Suprapubic skin (tissue), 3 donors: Measurements from ENCODE around the gene CUBN.

Source experiments
- CTCF ChIP-seq, 2 donors: fragments of 200-600 bp in 1 of 2; fragments of 450-650 bp in 1 of 2; sonication (generic) in 1 of 2; IDR thresholded peaks; one replicate each; pipeline ENCODE4 v1.5.1; 2016 to 2019; ENCODE audit warnings: antibody characterized with exemption in 2 of 2, mild to moderate bottlenecking in 1 of 2, moderate library complexity in 1 of 2
- EP300 ChIP-seq: sonication (generic); formaldehyde crosslinking; IDR thresholded peaks from one replicate; pipeline ENCODE4 v1.6.1; 2017; ENCODE audit warnings: antibody characterized with exemption
- POLR2A ChIP-seq, 2 donors: fragments of 450-650 bp; IDR thresholded peaks; one replicate each; pipeline ENCODE4 v1.6.1; 2017; ENCODE audit warnings: antibody characterized with exemption in 2 of 2, mild to moderate bottlenecking in 2 of 2, moderate library complexity in 2 of 2

- no peak for TF ChIP-seq POLR2A (IDR thresholded peaks at IDR 0.05)
- no peak for TF ChIP-seq CTCF (IDR thresholded peaks at IDR 0.05)
- TF ChIP-seq EP300, result no peak
These were observed 178.7 kb downstream of the CUBN start for GRCh38 chr10:16950656-16951601.
